T-helper 2 cell (primary cell): ENCODE data around the gene EVC.
A peak's percentile ranks its signal among the peaks of the same experiment; 100 is the strongest.
"Not testable (repeated sequence)": the region's sequence is repeated elsewhere in the genome, so short reads cannot be mapped to it uniquely, and the experiment has no call there.

Experiments used
- DNase-seq, 5 experiments: peaks; one replicate each; pipeline versions ENCODE4 v3.0.0 to v3.0.0-alpha.2; 2012 to 2022

Gene EVC

DNA sequence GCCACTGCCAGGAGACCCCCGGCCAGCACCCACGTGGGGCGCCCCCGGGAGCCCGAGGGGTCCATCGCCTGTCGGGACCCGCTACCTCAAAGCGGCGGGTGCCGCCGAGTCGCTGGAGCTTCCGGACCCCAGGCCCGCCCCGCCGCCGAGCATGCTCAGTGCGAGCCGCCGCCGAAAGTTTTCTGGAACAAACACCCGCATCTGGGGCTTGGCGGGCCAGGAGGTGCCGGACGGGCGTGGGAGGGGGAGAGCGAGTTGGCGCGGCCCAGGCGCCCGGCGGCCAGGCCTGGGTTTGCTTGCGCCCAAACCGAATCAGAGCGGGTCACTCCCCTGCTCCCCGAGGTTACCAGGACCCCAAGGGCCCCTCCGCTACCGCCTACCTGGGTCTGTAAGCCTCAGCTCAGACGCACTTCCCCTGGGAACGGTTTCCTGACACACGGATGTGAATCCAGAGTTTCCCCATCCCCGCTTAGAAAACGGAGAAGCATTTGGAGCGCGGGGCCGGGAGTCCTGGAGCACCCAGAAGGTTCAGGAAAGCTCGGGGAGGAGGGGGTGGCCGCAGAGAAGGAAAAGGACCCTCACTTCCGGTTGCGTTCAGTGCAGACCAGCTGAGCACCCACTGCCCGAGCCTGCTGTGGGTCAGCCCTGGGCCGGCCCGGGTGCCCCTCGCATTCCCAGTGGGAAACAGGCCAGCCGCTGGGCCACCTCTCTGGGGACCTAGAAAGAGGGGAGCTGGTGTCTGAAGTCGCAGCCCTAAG is 2.4 kb upstream of the EVC start, which contains the start of gene EVC2:
TSS of gene EVC2 (minus strand) at position 111 of the 758 bp plus-strand sequence. CDS start at position 65, 46 bp downstream.
- DNase-seq: peak in 2 of 5 experiments; percentile 18 to 52

GRCh38 chr4:5709207-5709575 is 1.8 kb upstream of the EVC start:
- no peak for DNase-seq

DNA sequence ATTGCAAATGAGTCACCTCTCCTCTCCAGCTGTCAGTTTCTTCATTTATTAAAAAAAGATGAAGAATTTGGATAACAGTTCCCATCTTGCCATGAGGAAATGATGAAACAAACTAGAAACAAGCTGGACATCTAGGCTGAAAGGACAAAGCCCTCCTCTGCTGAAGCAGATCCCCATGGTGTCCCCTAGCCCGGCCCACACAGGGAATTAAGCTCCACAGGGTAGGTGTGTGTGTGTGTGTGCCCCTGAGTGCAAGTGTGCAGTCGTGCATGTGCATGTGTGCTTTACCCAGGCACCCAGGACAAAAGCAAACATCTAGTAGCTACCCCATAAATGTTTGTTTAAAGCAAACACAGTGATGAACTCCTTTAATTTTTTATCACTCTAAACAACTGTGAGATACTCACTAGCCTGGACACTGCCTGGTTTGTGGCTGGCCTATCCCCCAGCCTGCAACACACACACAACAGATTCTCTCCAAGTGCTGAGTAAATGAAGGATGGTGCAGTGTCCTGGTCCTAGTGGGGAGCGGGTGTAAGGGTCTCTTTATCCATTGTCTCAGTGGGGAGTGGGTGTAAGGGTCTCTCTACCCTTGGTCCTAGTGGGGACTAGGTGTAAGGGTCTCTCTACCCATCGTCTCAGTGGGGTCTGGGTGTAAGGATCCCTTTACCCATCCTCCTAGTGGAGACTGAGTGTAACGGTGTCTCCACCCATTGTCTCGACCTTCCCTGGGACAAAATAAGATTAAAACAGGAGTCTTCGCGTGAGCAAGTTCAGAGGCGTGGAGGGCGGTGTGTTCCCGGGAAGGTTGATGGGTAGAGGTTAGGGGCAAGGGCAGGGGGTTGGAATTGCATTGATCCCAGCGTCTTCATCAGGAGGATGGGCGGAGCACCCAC is 688 bp upstream of the EVC start:
- DNase-seq: peak in 1 of 5 experiments; percentile 20

GRCh38 chr4:5711479-5712184 is 631 bp downstream of the EVC start:
- DNase-seq: peak in 1 of 5 experiments; percentile 19

- DNase-seq: peak in 2 of 5 experiments; percentile 19 to 63
These were observed 1.5 kb downstream of the EVC start for GRCh38 chr4:5712517-5712916.

GRCh38 chr4:5712931-5713330 is 1.9 kb downstream of the EVC start:
- no peak for DNase-seq

DNA sequence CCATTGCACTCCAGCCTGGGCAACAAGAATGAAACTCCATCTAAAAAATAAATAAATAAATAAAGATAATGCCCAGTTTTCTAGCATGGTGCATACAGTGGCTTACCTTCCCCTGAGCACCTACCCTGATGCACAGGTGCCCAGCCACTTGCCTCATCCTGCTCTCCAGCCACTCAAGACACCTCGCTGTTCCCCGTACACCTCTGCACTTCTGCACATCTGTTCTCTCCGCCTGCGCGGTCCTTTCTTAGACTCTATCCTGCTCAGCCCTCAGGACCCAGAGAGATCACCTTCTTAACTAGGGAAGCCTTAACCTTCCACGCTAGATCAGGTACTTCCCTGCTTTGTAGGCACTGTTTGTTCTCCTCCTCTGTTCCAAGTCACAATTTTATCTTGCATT is 2.9 kb downstream of the EVC start:
- no peak for DNase-seq

DNA sequence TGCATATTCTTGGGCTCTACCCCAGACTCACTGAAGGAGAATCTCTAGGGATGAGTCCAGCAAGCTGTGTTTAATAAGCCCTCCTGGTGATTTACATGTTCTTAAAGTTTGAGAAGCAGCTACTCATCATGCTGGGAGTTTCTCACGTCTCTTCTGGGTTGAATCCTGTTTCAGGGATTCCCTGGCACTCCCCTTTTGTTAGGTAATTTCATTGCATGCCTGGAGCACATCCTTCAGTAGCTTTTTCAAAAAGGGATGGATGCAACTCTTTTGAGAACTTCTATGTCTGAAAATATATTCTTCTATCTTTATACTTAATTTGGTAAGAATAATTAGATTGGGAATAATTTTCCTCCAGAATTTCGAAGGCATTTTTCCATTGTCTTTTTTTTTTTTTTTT is 4.4 kb downstream of the EVC start:
- DNase-seq: no peak

- no peak for DNase-seq
These were observed 5.4 kb downstream of the EVC start for GRCh38 chr4:5716391-5716790.

DNA sequence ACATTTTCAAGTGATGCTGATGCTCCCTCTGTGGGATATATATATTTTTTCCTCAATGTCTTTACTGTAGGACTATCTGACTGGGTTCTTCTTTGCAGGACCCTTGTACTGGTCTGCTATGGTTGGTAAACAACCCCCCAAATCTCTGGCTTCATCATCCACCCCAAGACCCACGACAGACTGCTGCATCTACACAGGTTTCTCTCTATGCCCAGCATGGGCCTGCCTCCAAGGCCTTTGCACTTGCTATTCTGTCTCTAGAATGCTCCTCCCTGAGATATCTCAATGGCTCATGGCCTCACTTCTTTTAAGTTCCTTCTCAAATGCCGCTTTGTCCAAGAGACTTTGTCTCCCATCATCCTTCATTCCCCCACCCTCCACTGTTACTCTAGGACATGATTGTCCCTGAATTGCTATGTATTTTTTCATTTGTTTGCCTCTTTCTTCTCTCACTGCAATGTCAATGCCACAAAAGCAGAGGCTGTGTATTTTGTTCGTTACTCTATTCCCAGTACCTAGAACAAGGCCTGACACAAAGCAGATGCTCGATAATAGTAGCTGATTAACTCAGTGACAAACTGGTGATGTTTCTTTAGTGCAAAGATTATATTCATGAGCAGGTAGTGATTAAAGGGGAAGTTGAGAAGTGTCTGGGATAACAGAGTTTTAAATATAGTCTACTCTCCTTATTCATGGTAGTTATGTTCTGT is 6.6 kb downstream of the EVC start:
- DNase-seq: no peak

DNA sequence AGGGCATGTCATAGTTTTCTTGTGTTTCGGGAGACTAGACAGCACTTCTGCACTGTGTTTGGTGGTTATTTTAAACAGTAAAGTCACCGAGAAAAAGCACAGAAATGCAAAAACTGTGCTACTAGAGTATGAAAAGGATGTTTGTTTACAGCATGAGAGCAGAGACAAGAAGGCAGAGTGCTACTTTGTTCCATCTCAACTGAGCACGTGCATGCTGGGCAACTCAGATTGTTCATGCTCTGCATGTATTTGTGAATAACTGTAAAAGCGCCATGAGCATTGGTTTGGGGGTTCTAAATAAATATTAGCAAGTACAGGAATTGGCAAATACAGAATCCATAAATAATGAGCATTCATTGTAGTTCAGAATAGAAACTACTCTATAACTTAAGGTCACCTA is 7.4 kb downstream of the EVC start:
- DNase-seq: no peak

DNA sequence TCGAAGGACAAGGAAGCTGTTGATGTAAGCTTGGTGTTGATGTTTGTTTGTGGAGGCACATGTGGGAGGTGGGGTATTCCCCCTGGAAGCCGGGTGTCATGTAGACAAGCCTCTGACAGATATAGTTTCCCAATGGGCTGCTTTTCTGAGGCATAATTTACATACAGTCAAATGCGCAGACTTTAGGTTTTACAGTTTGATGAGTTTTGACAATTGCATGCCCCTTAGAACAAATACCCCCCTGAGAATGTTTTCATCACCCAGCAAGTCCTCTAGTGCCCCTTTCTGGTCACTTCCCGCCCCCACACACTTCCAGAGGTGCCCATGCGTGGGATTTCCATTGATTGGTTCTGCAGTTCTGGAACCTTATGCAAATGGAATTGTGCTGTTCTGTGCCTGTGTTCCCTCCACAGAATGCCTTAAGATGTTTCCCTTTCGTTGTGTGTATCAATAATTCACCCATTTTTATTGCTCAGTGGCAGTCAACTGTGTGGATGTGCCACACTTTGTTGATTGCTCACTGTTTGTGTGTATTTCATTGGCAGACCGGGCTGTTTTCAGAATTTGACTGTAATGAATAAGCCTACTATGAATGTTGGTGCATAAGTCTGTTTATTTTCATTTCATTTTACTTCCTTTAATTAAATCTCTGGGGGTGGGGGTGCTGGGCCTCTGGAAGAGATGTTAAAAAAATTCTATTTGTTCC is 8.5 kb downstream of the EVC start:
- DNase-seq: no peak

DNA sequence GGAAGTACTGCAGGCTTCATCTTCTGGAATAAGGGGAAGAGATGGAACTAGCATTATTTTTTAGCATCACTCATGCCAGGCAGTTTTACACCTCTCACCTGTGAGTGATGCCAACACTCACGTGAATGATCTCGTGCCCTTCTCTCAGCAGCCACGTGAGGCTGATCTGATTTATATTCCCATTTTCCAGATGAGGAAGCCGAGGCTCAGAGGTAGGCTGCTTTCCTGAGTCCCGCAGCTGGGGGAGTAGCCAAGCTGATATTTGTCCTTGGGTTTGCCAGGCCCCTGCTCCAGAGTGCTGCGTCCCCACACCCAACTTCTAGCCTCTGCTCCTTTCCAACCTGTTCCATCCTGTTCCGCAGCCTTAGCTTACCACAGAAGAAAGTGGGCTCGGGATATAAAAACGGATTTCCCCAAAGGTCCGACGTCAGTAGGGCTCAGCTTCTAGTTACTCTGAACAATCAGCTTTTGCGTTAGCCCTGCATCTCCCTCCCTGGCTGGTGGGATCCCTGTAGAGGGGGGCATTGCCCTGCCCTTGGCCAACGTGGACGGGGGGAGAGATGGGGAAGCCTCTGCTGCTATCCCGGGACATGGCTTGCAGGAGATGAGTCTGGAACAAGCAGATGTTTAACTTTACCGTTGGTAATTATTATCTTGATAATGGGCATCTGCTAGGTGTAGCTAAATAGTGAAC is 9.3 kb downstream of the EVC start:
- DNase-seq: no peak

DNA sequence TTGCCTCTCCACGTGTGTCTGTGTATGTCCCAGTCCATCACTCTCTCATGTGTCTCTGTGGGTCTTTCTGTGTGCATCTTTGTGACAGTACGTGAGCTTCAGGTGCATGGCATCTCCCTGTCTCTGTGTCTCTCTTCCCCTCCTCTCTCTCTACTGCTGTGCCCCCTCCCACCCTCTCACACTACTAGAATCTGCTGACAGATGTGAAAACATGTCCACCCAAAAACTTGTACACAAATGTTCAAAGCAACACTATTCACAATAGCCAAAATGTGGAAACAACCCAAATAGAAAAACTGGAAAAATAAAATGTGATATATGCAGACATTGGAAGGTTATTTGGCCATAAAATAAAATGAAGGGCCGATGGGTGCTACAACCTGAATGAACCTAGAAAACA is 10.0 kb downstream of the EVC start:
- DNase-seq: no peak

DNA sequence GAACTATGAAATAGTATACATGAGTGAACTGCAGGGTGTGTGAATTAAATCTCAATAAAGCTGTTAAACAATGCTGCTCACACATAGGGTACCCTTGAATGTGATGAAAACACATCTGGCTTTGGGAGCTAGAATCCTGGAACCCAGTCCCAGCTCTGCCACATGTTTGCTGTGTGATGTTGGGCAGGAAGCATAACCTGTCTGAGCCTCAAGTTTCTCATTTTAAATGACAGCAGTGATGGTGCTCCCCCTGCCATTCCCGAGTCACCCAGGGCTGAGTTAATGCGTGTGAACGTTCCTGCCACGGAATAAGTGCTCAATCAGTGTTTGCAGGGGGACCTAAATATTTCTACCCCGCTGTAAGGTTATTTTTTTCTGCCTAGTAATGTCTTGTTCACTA is 10.9 kb downstream of the EVC start:
- DNase-seq: no peak

DNA sequence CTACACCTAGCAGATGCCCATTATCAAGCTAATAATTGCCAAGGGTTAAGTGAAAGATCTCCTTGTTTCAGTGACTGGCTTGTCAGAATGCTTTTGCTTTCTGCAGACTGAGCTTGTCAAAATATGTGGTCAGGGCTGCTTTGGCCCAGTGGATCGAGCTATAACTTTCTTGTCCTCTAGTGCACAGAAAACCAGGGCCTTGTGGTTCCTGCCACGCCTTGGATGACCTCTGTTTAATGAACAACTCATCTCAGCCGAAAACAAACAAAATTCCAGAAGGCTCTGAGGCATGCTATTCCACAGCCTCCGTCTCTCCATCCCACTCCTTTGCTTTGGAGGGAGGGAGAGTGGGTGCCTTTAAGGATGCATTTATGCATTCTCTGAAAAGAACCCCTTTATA is 11.3 kb downstream of the EVC start:
- DNase-seq: no peak

GRCh38 chr4:5724377-5724776 is 13.4 kb downstream of the EVC start:
- no peak for DNase-seq

- DNase-seq: not testable (repeated sequence)
These were observed 17.4 kb downstream of the EVC start for GRCh38 chr4:5728412-5728811.

GRCh38 chr4:5730436-5730835 is 19.4 kb downstream of the EVC start:
- no peak for DNase-seq

DNA sequence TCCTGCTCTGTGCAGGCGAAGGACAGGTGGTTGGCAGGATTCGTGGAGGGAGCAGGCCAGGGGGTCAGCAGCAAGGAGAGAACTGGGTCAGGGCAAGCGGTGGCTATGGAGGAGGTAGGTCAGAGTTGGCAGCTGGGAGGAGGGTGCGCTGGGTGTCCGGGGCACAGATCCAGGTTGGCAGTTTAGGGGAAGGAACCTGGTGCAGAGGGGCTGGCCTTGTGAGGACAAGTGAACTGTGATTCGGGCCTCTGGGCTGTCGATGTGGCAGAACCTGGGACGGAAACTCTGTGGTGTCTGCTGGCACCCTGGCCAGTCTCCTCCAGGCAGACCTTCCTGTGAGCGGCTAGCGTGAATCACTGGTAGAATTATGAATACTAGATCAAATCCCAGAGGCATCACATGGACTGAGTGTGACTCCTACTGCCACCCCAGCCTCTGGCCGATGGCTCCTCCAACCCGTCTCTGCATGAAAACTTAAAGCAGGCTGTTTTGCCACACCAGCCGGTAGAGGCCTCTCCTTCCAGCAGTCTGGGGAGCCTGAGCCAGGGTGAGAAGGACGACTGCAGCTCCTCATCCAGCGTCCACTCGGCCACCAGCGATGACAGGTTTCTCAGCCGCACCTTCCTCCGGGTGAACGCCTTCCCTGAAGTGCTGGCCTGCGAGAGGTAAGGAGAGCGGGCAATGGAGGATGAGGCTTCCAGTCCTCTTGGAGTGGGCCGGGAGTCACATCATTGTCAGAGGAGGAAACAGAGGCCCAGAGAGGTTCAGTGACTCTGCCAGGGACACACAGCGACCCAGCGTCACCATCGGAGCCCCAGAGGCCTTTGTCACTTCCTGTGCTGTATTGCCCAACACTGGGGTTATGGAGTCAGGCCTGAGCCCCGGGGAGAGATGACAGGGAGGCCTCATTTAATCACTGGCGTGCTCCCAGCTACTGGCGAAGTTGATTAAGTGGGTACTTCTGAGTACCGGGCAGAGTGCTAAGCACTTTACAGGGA is 20.3 kb downstream of the EVC start:
- no peak for DNase-seq
